ENCODE data around the gene EGR4.
A peak's percentile ranks its signal among the peaks of the same experiment; 100 is the strongest.

The EGR4 gene

GRCh38 chr2:73293534-73294171 lies at the start of gene EGR4:
Gene EGR4 (minus strand): TSS chr2:73293548. CDS start chr2:73293317, 231 bp downstream.
- DNase-seq, result peak; percentile 75

DNA sequence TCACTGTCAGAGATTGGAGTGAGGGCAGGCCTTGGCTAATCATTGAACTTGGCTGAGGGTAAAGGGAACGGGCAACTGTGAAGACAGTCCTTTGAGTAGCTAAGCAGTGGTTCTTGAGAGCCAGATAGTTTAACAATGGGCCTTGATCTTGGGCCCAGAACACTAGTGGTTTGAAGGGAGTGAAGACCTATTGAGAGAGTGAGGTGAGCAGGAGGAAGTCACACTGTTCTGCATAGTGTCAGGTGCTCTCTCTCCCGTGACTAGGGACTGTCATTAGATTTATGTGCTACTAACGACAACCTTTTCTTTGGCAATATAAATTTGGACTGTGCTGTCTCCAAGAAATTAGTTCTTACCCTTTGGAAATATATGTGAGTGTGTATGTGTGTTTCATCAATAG lies 47.7 kb upstream of the EGR4 start:
- DNase-seq, result no peak

GRCh38 chr2:73339201-73339600 lies 45.9 kb upstream of the EGR4 start:
- no peak for DNase-seq

DNA sequence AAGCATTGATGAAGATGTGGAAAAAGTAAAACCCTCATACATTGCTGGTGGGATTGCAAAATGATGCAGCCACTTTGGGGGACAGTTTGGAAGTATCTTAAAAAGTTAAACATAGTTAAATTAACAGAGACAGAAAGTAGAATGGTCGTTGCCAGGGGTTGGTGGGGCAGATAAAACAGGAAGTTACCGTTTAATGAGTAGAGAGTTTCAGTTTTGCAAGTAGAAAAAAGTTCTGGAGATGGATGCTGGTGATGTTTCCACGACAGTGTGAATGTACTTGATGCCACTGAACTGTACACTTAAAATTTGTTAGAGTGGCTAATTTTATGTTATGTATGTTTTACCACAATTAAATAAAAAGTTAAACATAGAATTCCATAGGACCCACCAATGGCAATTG lies 44.5 kb upstream of the EGR4 start:
- DNase-seq, result no peak

- DNase-seq, result no peak
Observed at GRCh38 chr2:73334620-73335019, 41.3 kb upstream of the EGR4 start.

DNA sequence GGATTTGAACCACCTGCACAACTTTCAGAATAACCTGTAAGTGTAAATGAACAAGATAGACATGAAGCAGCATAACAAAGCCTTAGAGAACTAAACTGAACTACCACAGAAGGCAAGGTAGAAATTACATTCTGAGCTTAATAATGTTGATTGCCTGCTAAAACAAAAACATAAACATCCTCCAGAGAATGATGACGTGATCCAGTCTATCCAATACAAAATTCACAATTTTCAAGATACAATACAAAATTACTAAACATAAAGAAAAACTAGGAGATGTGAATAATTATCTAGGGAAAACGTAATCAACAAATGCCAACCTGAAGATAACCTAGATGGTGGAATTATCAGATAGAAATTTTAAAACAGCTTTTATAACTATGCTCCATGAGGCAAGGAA lies 40.7 kb upstream of the EGR4 start:
- no peak for DNase-seq

GRCh38 chr2:73333564-73333963 lies 40.2 kb upstream of the EGR4 start:
- no peak for DNase-seq

DNA sequence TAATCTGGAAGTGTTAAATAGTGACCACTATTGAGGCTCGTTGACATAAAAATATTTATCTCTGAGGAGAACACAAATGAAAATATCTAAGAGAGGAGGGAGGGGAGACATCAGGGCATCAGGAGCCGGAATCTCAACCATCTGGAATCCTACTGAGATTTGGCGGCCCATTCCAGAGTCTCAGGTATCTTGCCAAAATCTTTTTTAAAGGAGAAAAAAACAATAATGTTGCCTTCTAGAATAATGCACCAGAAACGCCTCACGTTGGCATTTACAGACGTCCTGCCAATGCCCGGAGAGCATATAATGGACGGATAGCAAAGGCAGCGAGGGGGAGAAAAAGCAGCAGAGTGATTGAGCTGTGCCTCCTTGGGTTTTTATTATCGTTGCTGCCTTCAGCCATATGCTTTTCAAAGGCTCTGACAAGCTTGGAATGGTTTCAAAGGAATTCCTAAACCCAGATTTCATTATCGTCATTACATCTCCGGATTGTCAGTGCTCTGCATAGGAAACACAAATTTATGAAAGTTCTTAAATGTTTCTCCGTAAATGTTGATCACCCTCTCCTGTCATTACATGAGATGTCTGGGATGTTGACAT lies 30.9 kb upstream of the EGR4 start:
- no peak for DNase-seq

DNA sequence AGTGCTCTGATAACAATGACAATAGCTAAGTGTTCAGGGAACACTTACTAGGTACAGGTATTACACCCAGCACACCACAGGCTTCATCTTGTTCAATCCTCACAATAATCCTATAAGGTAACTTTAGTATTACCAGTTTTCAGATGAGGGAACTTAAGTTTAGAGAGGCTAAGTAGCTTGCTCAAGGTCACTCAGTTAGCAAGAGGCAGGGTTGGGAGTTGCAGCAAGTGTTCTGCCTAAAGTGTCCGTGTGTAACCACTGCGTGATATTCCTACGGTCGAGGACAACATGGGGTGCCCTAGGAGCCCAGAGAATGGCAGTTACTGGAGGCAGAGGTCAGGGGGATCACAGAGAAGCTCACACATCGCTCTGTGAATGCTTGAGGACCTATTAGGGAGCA lies 30.2 kb upstream of the EGR4 start:
- DNase-seq, result no peak

- no peak for DNase-seq
Observed at GRCh38 chr2:73314441-73314840, 21.1 kb upstream of the EGR4 start.

DNA sequence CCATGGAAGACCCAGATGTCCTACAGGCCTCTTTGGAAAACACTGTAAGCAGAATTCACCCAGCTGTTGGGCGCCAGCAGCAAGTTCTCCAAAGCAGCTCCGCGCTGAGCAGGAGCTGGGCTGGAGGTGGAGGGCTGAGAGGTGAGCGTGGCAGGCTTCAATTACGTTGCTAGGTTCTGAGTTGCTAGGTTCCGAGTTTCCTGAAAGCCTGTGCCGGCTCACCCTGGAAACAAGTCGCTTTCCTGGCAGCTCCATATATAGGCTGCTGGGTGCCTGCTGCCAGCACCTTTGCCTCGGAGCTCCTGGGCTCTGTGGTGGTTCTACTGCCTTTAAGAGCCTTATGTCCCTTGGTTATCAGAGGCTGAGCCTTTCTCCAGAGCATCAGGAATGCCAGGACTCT lies 14.4 kb upstream of the EGR4 start:
- no peak for DNase-seq

DNA sequence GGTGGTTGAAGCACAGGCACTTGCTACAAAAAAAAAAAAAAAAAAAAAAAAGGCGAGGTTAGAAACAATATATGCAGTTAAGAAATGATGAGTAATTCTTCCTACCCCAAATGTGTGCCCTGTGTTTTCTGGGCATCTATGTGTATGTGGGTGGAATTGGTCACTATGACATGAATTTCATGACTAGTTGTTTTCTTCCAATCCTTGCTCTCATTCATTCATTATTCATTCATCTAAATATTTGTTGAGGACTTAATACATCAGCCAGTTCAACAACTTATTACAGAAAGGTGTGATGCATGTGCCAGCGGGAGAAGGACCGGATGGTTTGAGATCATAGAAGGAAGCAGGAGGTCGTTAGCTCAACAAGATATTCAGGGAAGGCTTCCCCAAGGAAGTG lies 8.3 kb upstream of the EGR4 start:
- no peak for DNase-seq

GRCh38 chr2:73300926-73301325 lies 7.6 kb upstream of the EGR4 start:
- DNase-seq, result no peak

GRCh38 chr2:73297586-73297985 lies 4.2 kb upstream of the EGR4 start:
- peak; percentile 79 for DNase-seq

DNA sequence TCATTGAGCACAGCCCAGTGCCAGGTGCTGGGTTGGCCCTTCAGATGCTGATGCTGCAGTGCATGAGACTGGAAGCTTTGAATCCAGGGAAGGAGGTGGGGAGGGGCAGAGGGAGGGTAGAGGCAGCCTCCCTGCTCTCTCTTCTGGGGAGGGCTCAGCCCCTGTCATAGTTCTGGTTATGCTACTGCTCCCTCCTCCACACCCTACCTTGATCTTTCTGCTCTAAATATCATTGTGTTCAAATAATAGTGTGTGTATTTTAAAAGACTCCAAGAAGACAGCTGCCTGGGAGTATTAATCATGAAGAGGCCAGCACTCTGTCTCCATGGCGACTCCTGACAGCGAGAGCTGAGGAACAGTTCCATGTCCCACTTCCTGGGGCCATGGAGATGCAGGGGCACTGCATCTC lies 3.8 kb upstream of the EGR4 start:
- peak; percentile 82 for DNase-seq

DNA sequence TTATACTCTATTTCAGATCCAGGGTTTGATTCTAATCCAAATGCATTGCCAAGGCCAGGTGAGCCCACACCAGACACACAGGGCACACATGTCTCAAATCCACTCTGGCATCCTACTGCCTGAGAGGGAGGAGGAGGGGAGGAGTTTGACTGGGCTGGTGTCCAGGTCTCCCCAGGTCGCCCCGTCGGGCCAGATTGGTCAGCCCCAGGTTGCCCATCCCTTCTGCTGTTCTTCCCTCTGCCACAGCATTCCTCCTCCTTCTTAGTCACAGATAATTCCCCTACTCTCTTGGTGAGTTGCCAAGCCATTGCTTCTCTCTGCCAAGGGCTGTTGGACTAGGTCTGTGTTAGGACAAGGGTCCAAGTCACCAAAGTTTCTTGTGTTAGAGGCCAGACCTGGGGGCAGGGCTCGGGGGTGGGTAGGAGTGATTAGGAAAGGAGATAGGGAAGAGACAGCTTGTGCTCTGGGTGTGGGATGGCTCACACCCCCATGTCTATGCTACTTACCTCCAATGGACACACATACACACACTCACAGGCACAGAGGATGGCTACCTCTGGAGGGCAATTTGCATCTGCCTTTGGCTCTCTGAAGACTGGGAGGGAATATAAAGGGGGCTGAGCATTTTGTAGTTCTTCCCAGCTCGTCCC lies 2.5 kb upstream of the EGR4 start:
- DNase-seq, result no peak

- no peak for DNase-seq
Observed at GRCh38 chr2:73294239-73294638, 891 bp upstream of the EGR4 start.

GRCh38 chr2:73292906-73293533 lies 328 bp downstream of the EGR4 start:
- DNase-seq, result no peak

DNA sequence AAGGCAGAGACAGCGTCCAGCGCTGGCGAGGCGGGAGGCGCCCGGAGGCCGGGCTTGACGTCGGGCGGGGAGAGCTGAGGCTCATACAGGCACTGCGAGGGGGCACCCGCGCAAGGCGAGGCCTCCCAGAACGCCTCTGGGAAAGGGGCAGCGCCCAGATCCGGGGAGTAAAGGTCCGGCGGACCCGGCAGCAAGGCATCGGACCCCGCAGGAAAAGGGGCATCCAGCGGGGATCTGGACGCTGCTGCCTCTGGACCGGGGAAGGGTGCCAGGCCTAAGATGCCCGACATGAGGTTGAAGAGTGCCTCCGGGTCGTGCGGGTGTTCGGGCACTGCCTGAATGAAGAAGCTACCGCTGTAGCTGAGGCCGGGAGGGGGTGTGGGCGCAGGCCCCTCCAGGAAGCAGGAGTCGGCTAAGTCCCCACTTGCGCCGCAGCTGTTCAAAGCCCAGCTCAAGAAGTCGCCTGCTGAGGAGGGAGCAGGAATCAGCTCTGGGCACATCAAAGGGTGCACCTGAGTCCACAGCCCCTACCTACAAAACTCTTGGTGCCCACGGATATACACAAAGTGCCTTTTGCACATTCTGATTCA lies 937 bp downstream of the EGR4 start:
- no peak for DNase-seq

DNA sequence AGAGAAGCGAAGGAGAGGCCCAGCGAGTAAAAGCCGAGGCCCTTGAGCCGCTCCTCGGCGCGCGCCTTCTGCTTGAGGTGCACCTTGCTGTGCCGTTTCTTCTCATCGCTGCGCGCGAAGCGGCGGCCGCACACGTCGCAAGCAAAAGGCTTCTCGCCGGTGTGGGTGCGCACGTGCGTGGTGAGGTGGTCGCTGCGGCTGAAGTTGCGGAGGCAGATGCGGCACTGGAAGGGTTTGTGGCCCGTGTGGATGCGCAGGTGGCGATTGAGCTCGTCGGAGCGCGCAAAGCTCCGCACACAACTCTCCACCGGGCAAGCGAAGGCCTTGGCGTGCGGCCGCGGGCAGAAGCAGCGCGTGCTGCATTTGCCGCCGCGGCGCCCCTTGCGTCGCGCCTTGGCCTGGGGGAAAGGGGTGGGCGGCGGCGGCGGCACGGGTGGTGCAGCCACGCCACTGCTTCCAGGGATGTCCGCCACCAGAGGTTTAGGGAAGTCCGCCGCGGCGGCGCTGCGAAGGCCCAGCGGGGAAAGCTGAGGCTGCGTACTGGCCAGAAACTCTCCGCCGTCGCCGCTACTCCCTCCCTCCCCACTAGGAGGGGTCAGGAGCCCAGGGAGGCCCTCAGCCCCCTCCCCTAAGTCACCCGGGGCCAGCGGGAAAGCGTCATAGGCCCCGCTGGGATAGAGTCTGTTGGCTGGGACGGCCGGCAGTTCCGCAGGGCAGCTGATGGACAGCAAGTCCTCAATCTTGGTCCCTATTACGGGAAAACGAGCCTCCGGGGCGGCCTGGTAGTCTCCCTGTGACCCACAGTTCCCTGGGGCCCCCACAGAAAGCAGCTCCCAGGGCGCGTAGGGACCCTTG lies 1.7 kb downstream of the EGR4 start:
- peak; percentile 59 for DNase-seq

GRCh38 chr2:73291093-73291460 lies 2.3 kb downstream of the EGR4 start:
- peak; percentile 91 for DNase-seq

- peak; percentile 57 for DNase-seq
Observed at GRCh38 chr2:73290049-73290839, 3.1 kb downstream of the EGR4 start.

Measured in eye (tissue), 1 donor.